ENCODE results near the gene TPM1.

TPM1 gene

GRCh38 chr15:63070681-63071129 is 28.2 kb downstream of the TPM1 start:
- Mint-ChIP-seq H3K4me1 (no peaks in the 10 kb centered on the region), H3K36me3 (peaks cover 6% of the 10 kb centered on the region), H3K27me3 (no peaks in the 10 kb centered on the region), H3K27ac (no peak overlapping the region), H3K9me3 (no peaks in the 10 kb centered on the region), H3K4me3 (no peak overlapping the region)

GRCh38 chr15:63071288-63071909 is 28.9 kb downstream of the TPM1 start:
- Mint-ChIP-seq H3K9me3 (no peaks in the 10 kb centered on the region), H3K4me1 (no peaks in the 10 kb centered on the region), H3K27me3 (no peaks in the 10 kb centered on the region), H3K36me3 (peaks cover 3% of the 10 kb centered on the region), H3K27ac (no peak overlapping the region), H3K4me3 (no peak overlapping the region)

DNA sequence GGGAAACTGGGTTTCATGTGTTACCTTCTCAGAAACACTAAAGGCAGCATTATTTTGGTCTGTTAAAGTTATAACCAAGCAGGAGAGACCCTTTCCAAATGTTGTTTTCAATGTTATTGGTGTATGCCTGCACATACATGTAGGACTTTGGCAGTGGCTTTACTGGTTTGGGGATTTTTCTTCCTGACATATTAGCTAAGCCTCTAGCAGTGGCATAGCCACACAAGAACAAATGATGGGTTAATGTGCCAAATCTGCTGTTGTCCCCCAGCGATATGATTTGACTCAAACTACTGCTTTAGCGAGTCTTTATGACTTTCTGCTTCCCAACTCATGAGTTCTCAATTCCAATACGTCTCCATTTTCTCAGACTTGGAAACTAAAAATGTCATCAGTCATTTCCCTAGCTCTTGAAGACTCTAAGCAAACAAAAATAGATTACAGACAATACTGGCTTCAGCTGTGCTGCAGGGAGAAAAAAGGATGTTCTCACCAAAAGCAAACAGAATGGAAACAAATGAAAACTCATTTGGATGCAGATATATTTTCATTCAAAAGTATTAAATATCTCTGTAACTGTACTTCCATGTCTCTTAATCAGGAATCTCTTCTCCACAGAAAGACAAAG is 29.6 kb downstream of the TPM1 start:
- Mint-ChIP-seq H3K4me3 (no peak overlapping the region), H3K36me3 (peaks cover 3% of the 10 kb centered on the region), H3K27ac (no peak overlapping the region)

DNA sequence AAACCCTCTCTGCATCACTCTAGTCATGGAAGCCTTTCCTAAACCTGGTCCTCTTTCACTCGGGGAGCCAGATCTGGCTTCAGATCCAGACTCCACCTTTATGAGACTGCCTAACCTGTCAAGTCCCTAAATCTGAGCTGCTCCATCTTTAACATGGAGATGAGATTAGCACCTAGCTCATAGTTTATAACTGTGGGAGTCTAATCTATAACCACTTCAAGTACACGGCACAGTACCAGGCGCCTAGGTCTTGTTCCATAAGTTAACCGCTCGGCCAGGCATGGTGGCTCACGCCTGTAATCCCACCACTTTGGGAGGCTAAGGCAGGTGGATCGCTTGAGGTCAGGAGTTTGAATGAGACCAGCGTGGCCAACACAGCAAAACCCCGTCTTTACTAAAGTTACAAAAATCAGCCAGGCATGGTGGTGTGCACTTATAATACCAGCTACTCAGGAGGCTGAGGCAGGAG is 30.3 kb downstream of the TPM1 start:
- H3K36me3 Mint-ChIP-seq = peaks cover 3% of the 10 kb centered on the region
- no peaks in the 10 kb centered on the region for H3K9me3 Mint-ChIP-seq
- no peaks in the 10 kb centered on the region for H3K27me3 Mint-ChIP-seq
- H3K27ac Mint-ChIP-seq = no peak overlapping the region
- H3K4me3 Mint-ChIP-seq = no peak overlapping the region
- no peaks in the 10 kb centered on the region for H3K4me1 Mint-ChIP-seq

More for the DNA sequence above, 29.6 kb downstream of the TPM1 start:
- Mint-ChIP-seq H3K9me3 (no peaks in the 10 kb centered on the region), H3K4me1 (no peaks in the 10 kb centered on the region), H3K27me3 (no peaks in the 10 kb centered on the region)

DNA sequence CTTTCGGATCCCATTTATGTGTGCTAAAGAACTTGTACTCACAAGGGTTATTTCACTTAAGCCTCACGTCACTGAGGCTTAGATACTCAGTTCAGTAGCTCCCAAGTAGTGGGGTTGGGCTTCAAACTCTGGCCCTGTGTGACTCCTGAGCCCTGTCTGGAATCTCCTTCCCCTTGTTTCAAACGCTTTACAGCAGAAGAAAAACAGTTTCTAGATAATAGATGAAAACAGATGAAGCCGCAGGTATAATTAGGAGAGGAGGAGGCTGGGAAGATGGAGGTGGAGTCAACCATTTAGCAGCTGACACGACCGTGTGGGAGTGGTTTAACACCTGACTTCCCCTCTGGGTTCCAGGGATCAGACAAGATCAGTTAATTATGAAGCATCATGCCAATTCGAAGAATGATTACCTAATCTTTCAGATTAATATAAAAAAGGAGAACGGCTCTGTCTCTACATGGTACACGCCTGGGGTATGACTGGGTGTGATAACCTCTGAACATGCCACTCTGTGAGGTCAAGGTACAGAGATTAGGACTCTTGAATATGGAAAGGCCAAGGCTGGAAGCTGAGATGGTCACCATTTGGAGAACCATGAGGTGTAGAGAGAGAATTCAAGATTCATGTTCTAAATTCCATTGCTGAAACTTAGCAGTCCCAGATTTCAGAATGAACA is 31.1 kb downstream of the TPM1 start:
- Mint-ChIP-seq H3K27ac (no peak overlapping the region), H3K9me3 (no peaks in the 10 kb centered on the region), H3K4me1 (no peaks in the 10 kb centered on the region), H3K4me3 (no peak overlapping the region), H3K27me3 (no peaks in the 10 kb centered on the region), H3K36me3 (peaks cover 3% of the 10 kb centered on the region)

GRCh38 chr15:63075015-63075983 is 32.8 kb downstream of the TPM1 start:
- no peaks in the 10 kb centered on the region for H3K4me1 Mint-ChIP-seq
- no peak overlapping the region for H3K27ac Mint-ChIP-seq
- no peaks in the 10 kb centered on the region for H3K9me3 Mint-ChIP-seq
- H3K4me3 Mint-ChIP-seq = no peak overlapping the region
- peaks cover 3% of the 10 kb centered on the region for H3K36me3 Mint-ChIP-seq
- peaks cover 1% of the 10 kb centered on the region for H3K27me3 Mint-ChIP-seq

- Mint-ChIP-seq H3K4me3 (no peak overlapping the region), H3K36me3 (no peaks in the 10 kb centered on the region), H3K27me3 (peaks cover 1% of the 10 kb centered on the region), H3K9me3 (no peaks in the 10 kb centered on the region), H3K4me1 (no peaks in the 10 kb centered on the region), H3K27ac (no peak overlapping the region)
These were observed 33.6 kb downstream of the TPM1 start for GRCh38 chr15:63075984-63076713.

DNA sequence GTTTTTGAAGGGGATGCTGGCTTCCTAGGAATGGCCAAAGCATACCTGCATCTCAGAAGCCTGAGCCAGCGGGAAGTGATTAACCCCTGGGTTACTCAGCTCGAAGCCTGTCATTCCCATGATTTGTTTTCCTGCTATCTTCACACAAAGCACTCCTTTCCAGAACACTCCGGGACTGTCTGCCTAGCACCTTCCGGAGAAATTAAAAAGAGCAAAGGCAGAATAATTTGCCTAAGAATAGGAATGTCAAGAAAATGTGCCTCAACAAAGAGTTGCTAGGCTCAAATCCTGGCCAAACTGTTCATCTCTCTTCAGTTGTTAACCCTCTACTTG is 34.1 kb downstream of the TPM1 start:
- H3K4me3 Mint-ChIP-seq = no peak overlapping the region
- H3K27ac Mint-ChIP-seq = no peak overlapping the region
- H3K36me3 Mint-ChIP-seq = no peaks in the 10 kb centered on the region
- peaks cover 1% of the 10 kb centered on the region for H3K27me3 Mint-ChIP-seq
- no peaks in the 10 kb centered on the region for H3K9me3 Mint-ChIP-seq
- H3K4me1 Mint-ChIP-seq = no peaks in the 10 kb centered on the region

DNA sequence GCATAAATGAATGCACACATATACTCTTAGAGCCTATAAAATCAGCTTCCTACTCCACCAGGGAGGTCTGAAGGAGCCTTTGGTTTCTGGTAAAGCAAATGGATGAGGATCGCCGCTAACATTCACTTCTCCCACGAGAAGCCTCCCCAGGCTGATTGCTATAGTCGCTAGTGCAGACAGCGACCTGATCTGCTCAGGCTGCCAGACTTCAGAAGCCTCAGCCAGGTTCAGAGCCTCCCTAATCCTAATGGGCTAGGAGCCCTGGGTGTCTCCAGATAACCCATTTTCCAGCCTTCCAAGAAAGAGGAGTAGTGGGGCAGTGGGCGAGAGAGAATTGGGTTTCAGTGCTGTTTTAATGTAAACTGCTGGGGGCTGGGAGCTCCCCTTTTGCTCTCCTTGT is 35.4 kb downstream of the TPM1 start:
- Mint-ChIP-seq H3K27ac (no peak overlapping the region), H3K4me1 (no peaks in the 10 kb centered on the region), H3K9me3 (no peaks in the 10 kb centered on the region), H3K36me3 (no peaks in the 10 kb centered on the region), H3K4me3 (no peak overlapping the region), H3K27me3 (peaks cover 1% of the 10 kb centered on the region)

DNA sequence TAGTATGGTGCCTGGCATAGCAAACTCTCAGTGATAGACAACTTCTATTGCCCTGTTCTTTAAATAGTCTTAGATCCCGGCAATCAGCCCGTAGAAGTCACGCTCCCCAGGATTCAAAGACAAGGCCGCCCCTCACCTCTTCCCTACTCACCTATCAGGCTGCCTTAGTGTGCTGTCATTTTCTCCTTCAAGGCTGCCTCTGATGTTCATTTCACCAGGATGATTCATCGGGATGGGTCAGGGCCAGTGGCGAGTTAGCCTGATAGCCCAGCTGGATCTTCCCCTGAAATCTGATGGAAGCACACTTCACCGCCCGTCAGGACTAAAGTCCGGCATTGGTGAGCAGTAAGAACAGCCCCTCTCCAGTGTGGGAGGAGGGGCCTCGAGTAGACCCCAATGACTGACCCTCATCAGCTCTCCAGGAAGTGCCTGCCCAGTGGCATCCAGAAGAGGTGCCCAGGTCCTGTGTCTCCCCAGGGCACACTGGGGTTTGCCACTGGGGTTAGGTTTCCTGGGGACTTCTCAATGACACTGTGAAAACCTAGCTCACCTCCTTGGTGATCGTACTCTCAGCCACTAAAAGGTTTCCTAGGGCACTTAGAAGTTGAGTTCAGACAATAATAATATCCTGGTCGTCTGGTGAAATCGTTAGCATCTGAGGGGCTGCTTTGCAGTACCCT is 37.5 kb downstream of the TPM1 start:
- H3K27ac Mint-ChIP-seq = no peak overlapping the region
- H3K27me3 Mint-ChIP-seq = peaks cover 1% of the 10 kb centered on the region
- no peak overlapping the region for H3K4me3 Mint-ChIP-seq

GRCh38 chr15:63080634-63081250 is 38.2 kb downstream of the TPM1 start:
- no peaks in the 10 kb centered on the region for H3K9me3 Mint-ChIP-seq

More for the DNA sequence above, 37.5 kb downstream of the TPM1 start:
- Mint-ChIP-seq H3K4me1 (no peaks in the 10 kb centered on the region), H3K9me3 (no peaks in the 10 kb centered on the region), H3K36me3 (no peaks in the 10 kb centered on the region)

GRCh38 chr15:63082366-63082765 is 39.8 kb downstream of the TPM1 start:
- H3K27me3 Mint-ChIP-seq = peaks cover 1% of the 10 kb centered on the region
- no peaks in the 10 kb centered on the region for H3K36me3 Mint-ChIP-seq
- H3K4me3 Mint-ChIP-seq = no peak overlapping the region
- no peaks in the 10 kb centered on the region for H3K4me1 Mint-ChIP-seq
- H3K9me3 Mint-ChIP-seq = no peaks in the 10 kb centered on the region
- no peak overlapping the region for H3K27ac Mint-ChIP-seq

More at GRCh38 chr15:63080634-63081250, 38.2 kb downstream of the TPM1 start:
- peaks cover 1% of the 10 kb centered on the region for H3K27me3 Mint-ChIP-seq
- no peaks in the 10 kb centered on the region for H3K36me3 Mint-ChIP-seq
- H3K27ac Mint-ChIP-seq = no peak overlapping the region
- no peak overlapping the region for H3K4me3 Mint-ChIP-seq
- no peaks in the 10 kb centered on the region for H3K4me1 Mint-ChIP-seq

- no peak overlapping the region for H3K27ac Mint-ChIP-seq
- no peaks in the 10 kb centered on the region for H3K36me3 Mint-ChIP-seq
- H3K4me3 Mint-ChIP-seq = no peak overlapping the region
- H3K9me3 Mint-ChIP-seq = no peaks in the 10 kb centered on the region
- no peaks in the 10 kb centered on the region for H3K4me1 Mint-ChIP-seq
- H3K27me3 Mint-ChIP-seq = peaks cover 1% of the 10 kb centered on the region
These were observed 40.5 kb downstream of the TPM1 start for GRCh38 chr15:63083044-63083443.

DNA sequence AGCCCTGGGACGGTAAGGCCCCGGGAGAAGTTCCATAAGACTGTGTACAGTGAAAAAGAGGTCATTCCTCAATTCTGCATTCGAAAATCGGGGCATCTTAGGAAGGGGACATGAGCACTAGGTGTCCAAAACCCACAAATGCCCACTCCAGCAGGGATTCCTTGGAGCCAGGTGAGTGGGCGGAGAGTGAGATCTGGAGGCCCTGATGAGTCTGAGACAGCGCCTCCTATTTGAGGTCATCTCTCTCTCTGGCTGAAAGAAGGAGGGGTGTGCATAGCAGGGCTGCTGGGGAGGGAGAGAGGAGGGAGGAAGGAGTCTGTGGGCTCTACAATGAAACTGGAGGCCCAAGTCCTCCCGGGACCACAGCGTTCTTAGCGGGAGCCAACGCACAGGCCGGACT is 41.0 kb downstream of the TPM1 start:
- Mint-ChIP-seq H3K27me3 (peaks cover 1% of the 10 kb centered on the region), H3K4me3 (no peak overlapping the region), H3K9me3 (no peaks in the 10 kb centered on the region), H3K36me3 (no peaks in the 10 kb centered on the region), H3K27ac (no peak overlapping the region), H3K4me1 (no peaks in the 10 kb centered on the region)
